HG03175 (cell line): ENCODE measurements around the gene BRD1.
"Not testable (repeated sequence)": the region's sequence is repeated elsewhere in the genome, so short reads cannot be mapped to it uniquely, and the experiment has no call there.

ENCODE experiments used
- ATAC-seq: cut with Tn5 transposase; IDR thresholded peaks from one replicate; pipeline ENCODE4 v1.9.1; 2021; ENCODE audit warnings: mild to moderate bottlenecking, moderate library complexity; ENCODE audit not compliant: unreplicated experiment

BRD1 gene

GRCh38 chr22:49785841-49786471 is 41.7 kb downstream of the BRD1 start:
- ATAC-seq, result no peak

- no peak for ATAC-seq
Measured at GRCh38 chr22:49785046-49785521, 42.6 kb downstream of the BRD1 start.

GRCh38 chr22:49784630-49784971 is 43.1 kb downstream of the BRD1 start:
- ATAC-seq, result no peak

- ATAC-seq, result no peak
Measured at GRCh38 chr22:49783926-49784629, 43.6 kb downstream of the BRD1 start.

- no peak for ATAC-seq
Measured at GRCh38 chr22:49783036-49783746, 44.5 kb downstream of the BRD1 start.

- ATAC-seq, result not testable (repeated sequence)
Measured at GRCh38 chr22:49781886-49782285, 45.8 kb downstream of the BRD1 start.

- no peak for ATAC-seq
Measured at GRCh38 chr22:49781289-49781782, 46.3 kb downstream of the BRD1 start.

GRCh38 chr22:49780698-49781288 is 46.9 kb downstream of the BRD1 start:
- no peak for ATAC-seq

- no peak for ATAC-seq
Measured at GRCh38 chr22:49779853-49780697, 47.6 kb downstream of the BRD1 start.

- no peak for ATAC-seq
Measured at GRCh38 chr22:49779211-49779610, 48.5 kb downstream of the BRD1 start.

GRCh38 chr22:49777569-49778249 is 50.0 kb downstream of the BRD1 start:
- ATAC-seq, result no peak

- ATAC-seq, result no peak
Measured at GRCh38 chr22:49776891-49777290, 50.8 kb downstream of the BRD1 start.

GRCh38 chr22:49775867-49776511 is 51.7 kb downstream of the BRD1 start:
- no peak for ATAC-seq

- no peak for ATAC-seq
Measured at GRCh38 chr22:49775191-49775866, 52.3 kb downstream of the BRD1 start.

- no peak for ATAC-seq
Measured at GRCh38 chr22:49774499-49775151, 53.0 kb downstream of the BRD1 start.

- ATAC-seq, result no peak
Measured at GRCh38 chr22:49774046-49774445, 53.6 kb downstream of the BRD1 start.

- no peak for ATAC-seq
Measured at GRCh38 chr22:49773531-49773930, 54.1 kb downstream of the BRD1 start.

GRCh38 chr22:49772692-49773091 is 55.0 kb downstream of the BRD1 start:
- no peak for ATAC-seq
